Endothelial cell of umbilical vein (primary cell): Measurements from ENCODE around the gene SF3B1.

Experiments used
- EZH2 ChIP-seq: IDR thresholded peaks from 2 replicates; pipeline ENCODE4 v1.6.1; 2012; ENCODE audit warnings: borderline replicate concordance, low read depth, mild to moderate bottlenecking, moderate library complexity, low read length, inconsistent platforms; ENCODE audit not compliant: severe bottlenecking
- FOS ChIP-seq: IDR thresholded peaks from 2 replicates; pipeline ENCODE4 v1.6.1; 2011; ENCODE audit warnings: mild to moderate bottlenecking, low read length, moderate library complexity, borderline replicate concordance; ENCODE audit not compliant: insufficient read depth
- MYC ChIP-seq: IDR thresholded peaks from one replicate; pipeline ENCODE4 v1.6.1; 2011; ENCODE audit warnings: mild to moderate bottlenecking, low read depth, low read length
- POLR2A ChIP-seq: IDR thresholded peaks from 2 replicates; pipeline ENCODE4 v1.6.1; 2012; ENCODE audit warnings: low read depth, mild to moderate bottlenecking, control low read depth, low read length
- TF ChIP-seq, protein P1 (sequence below), 2 donors: IDR thresholded peaks; 1 replicate in 1 of 2; 2 replicates in 1 of 2; pipeline ENCODE4 v1.5.1; 2011; ENCODE audit warnings: low read length in 2 of 2, mild to moderate bottlenecking in 2 of 2, moderate library complexity in 2 of 2, control low read depth in 1 of 2, inconsistent platforms in 1 of 2, low read depth in 1 of 2; ENCODE audit not compliant: insufficient read depth in 1 of 2; ENCODE audit errors: extremely low read depth in 1 of 2

DNA sequence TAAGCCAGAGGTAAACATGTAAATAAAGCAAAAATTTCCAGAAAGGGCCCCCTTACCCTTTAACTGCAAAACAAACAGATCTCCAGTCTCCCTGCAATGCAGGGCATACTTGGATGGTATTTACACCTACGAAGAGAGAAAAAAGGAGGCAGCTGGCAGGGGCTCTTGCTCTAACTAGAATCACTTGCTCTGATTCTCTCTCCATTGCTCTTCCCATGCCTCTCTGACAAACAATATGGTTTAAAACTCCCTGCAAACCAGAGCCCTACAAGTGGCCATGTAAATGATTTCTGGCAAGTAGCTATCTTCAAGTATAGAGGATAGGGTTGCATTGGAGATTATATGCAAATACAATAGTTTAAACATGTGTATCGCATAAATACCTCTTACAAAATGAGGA lies 35.9 kb downstream of the SF3B1 start:
- TF ChIP-seq FOS (no peak), MYC (no peak), EZH2 (no peak), POLR2A (no peak)
- TF ChIP-seq, protein P1, sequence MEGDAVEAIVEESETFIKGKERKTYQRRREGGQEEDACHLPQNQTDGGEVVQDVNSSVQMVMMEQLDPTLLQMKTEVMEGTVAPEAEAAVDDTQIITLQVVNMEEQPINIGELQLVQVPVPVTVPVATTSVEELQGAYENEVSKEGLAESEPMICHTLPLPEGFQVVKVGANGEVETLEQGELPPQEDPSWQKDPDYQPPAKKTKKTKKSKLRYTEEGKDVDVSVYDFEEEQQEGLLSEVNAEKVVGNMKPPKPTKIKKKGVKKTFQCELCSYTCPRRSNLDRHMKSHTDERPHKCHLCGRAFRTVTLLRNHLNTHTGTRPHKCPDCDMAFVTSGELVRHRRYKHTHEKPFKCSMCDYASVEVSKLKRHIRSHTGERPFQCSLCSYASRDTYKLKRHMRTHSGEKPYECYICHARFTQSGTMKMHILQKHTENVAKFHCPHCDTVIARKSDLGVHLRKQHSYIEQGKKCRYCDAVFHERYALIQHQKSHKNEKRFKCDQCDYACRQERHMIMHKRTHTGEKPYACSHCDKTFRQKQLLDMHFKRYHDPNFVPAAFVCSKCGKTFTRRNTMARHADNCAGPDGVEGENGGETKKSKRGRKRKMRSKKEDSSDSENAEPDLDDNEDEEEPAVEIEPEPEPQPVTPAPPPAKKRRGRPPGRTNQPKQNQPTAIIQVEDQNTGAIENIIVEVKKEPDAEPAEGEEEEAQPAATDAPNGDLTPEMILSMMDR (IDR thresholded peaks at IDR 0.05; ENCODE audit: extremely low read depth in 1 of 2, insufficient read depth in 1 of 2, low read depth in 1 of 2, low read length in 2 of 2) = no peak
